OCI-LY3 (cell line): Measurements from ENCODE around the gene CCDC187.

Source experiments
- H2AFZ ChIP-seq: fragments of 200-600, 300-600 bp; shearing (Covaris generic); 2 replicates; pipeline ENCODE4 v1.6.0; 2014; ENCODE audit warnings: antibody characterized with exemption, low read depth, low read length
- H3K27ac ChIP-seq: fragments of 200-600, 300-600 bp; sonication (generic); 2 replicates; pipeline ENCODE4 v1.5.1; 2014; ENCODE audit warnings: mild to moderate bottlenecking, low read length, moderate library complexity, mixed read lengths
- H3K27me3 ChIP-seq: fragments of 200-600, 300-600 bp; sonication (generic); 2 replicates; pipeline ENCODE4 v1.6.1; 2014; ENCODE audit warnings: low read depth, low read length, mixed read lengths
- H3K36me3 ChIP-seq: fragments of 200-600, 300-600 bp; sonication (generic); replicated peaks from 2 replicates; pipeline ENCODE3; 2014; ENCODE audit warnings: low read depth, low read length, mixed read lengths
- H3K4me1 ChIP-seq: fragments of 300-600, 200-600 bp; sonication (generic); 2 replicates; pipeline ENCODE4 v1.6.1; 2014; ENCODE audit warnings: low read length, mixed read lengths
- H3K4me2 ChIP-seq: fragments of 200-600, 300-600 bp; sonication (generic); 2 replicates; pipeline ENCODE4 v1.6.1; 2014; ENCODE audit warnings: low read length, mixed read lengths
- H3K4me3 ChIP-seq: fragments of 300-600, 200-600 bp; sonication (generic); 2 replicates; pipeline ENCODE4 v1.5.1; 2014; ENCODE audit warnings: antibody characterized with exemption, mild to moderate bottlenecking, low read length, moderate library complexity
- H3K79me2 ChIP-seq: fragments of 300-600, 200-600 bp; shearing (Covaris generic); 2 replicates; pipeline ENCODE4 v1.6.1; 2014; ENCODE audit warnings: mild to moderate bottlenecking, low read length, mixed read lengths
- H3K9ac ChIP-seq: fragments of 300-600, 200-600 bp; shearing (Covaris generic); 2 replicates; pipeline ENCODE4 v1.6.0; 2014; ENCODE audit warnings: mild to moderate bottlenecking, low read length, moderate library complexity
- H3K9me3 ChIP-seq: fragments of 200-600, 300-600 bp; shearing (Covaris generic); 2 replicates; pipeline ENCODE4 v1.6.1; 2014; ENCODE audit warnings: low read length, mixed read lengths; ENCODE audit not compliant: insufficient read depth
- H4K20me1 ChIP-seq: fragments of 200-600, 300-600 bp; sonication (generic); 2 replicates; pipeline ENCODE4 v1.6.1; 2016; ENCODE audit warnings: low read length, mixed read lengths; ENCODE audit not compliant: insufficient read depth
- CTCF ChIP-seq: fragments of 200-600, 300-600 bp; sonication (generic); IDR thresholded peaks from 2 replicates; pipeline ENCODE4 v1.5.1; 2014; ENCODE audit warnings: antibody characterized with exemption, low read length, low read depth
- EZH2phosphoT487 ChIP-seq: fragments of 200-600 bp; shearing (Covaris generic); IDR thresholded peaks from 2 replicates; pipeline ENCODE4 v1.6.1; 2018; ENCODE audit warnings: antibody characterized with exemption, mixed run types, low read depth

Gene CCDC187

DNA sequence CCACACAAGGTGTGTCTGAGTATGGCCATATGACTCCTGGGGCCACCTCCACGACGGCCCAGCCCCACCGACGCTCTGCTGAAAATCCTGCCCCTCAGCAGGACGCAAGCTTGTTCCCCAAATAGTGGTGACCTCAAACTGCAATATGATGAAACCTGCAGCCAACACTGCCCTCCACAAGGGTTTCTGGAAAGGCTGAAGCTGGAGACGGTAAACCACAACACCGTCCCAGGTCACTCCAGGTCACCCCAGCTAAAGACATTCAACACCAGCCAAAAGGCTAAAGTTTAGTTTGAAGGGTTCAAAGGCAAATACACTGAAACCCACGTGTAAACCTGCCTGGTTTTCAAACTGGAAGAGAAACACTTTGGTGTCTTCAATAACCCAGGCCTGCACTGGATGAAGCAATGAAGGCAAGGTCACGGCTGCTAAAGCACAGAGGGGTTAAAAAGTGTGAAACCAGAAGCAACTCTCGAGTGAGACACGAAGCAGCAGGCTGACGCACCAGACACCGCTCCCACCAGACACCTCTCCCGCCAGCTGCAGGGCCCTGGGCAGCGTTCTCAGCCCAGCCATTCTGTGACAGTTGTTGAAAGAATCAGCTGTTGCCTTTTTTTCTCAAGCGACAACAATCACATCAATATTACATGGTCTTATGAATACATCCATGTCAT, 97.2 kb downstream of the CCDC187 start:
- no peak for TF ChIP-seq CTCF
- no peak for TF ChIP-seq EZH2phosphoT487
- no peaks in the 10 kb centered on the region for H3K79me2 ChIP-seq
- no peak overlapping the region for H3K27ac ChIP-seq
- H3K4me2 ChIP-seq: no peak overlapping the region
- no peaks in the 10 kb centered on the region for H3K27me3 ChIP-seq
- no peak overlapping the region for H3K4me3 ChIP-seq
- H2AFZ ChIP-seq: no peak overlapping the region
- H3K36me3 ChIP-seq: peaks cover 9% of the 10 kb centered on the region
- H3K9me3 ChIP-seq: no peaks in the 10 kb centered on the region
- no peak overlapping the region for H3K9ac ChIP-seq
- no peaks in the 10 kb centered on the region for H3K4me1 ChIP-seq
- peaks cover 11% of the 10 kb centered on the region; the same call in 1 of the 2 replicates for H4K20me1 ChIP-seq

GRCh38 chr9:136205707-136205992, 98.2 kb downstream of the CCDC187 start:
- peaks cover 11% of the 10 kb centered on the region; the same call in 1 of the 2 replicates for H4K20me1 ChIP-seq
- H3K4me1 ChIP-seq: no peaks in the 10 kb centered on the region
- H3K36me3 ChIP-seq: peaks cover 5% of the 10 kb centered on the region
- H3K9ac ChIP-seq: no peak overlapping the region
- no peak overlapping the region for H3K4me2 ChIP-seq
- H3K79me2 ChIP-seq: no peaks in the 10 kb centered on the region
- TF ChIP-seq EZH2phosphoT487: no peak
- TF ChIP-seq CTCF: no peak
- H3K27me3 ChIP-seq: no peaks in the 10 kb centered on the region
- no peak overlapping the region for H2AFZ ChIP-seq
- H3K4me3 ChIP-seq: no peak overlapping the region
- H3K9me3 ChIP-seq: no peaks in the 10 kb centered on the region
- H3K27ac ChIP-seq: no peak overlapping the region

DNA sequence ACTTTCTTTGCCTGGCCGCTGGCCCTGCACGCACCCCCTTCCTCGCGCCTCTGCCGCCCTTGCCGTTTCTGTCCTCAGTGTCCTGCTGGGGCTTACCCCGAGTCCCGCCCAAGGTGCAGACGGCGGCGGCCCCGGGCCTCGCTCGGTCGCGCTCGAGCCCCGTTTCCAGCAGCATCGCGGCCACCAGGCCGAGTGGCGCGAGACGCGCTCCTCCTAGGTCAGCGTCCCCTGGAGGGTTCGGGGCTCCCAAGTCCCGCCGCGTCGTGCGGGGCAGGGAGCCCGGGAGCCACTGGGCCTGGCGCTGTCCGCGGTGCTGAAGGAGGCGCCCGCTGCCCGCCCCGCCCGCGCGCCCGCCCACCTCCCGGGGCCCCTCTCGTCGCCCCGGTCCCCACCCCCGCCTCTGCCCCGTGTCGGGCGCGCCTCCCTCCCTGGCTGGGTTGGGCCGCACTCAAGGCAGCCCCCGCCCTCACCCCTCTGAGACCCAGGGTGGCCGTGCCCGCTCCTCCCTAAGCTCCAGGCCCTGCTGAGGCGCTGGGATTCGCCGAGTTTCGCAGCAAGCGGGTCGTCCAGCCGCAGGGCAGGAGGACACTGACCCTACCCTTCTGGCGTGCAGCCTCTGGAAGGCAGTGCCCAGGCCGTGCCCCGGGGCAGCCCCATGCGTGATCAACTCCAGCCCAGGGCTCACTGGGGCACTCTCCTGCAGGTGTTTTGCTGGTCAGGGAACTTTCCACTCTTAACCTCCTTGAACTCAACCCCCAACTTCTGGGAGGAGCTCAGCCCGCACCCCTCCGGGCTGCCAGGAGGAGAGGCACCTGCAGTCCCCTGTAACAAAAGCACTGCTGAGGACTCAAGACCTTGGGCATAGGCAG, 98.8 kb downstream of the CCDC187 start, which contains the start of gene LHX3:
LHX3 (minus strand) TSS at position 291 of the 869 bp plus-strand sequence; CDS start at position 175, 116 bp downstream.
- no peak within 1 kb of the TSS for H2AFZ ChIP-seq
- no peaks in the 10 kb centered on the region for H3K4me1 ChIP-seq
- no peaks in the 10 kb centered on the region for H3K9me3 ChIP-seq
- H3K27me3 ChIP-seq: no peaks in the 10 kb centered on the region
- peaks cover 5% of the 10 kb centered on the region for H3K36me3 ChIP-seq
- H3K4me3 ChIP-seq: no peak within 1 kb of the TSS
- H3K79me2 ChIP-seq: no peaks in the 10 kb centered on the region
- H3K27ac ChIP-seq: no peak within 1 kb of the TSS
- peaks cover 11% of the 10 kb centered on the region; the same call in 1 of the 2 replicates for H4K20me1 ChIP-seq
- no peak within 1 kb of the TSS for H3K4me2 ChIP-seq
- no peak for TF ChIP-seq EZH2phosphoT487
- no peak for TF ChIP-seq CTCF
- no peak within 1 kb of the TSS for H3K9ac ChIP-seq

DNA sequence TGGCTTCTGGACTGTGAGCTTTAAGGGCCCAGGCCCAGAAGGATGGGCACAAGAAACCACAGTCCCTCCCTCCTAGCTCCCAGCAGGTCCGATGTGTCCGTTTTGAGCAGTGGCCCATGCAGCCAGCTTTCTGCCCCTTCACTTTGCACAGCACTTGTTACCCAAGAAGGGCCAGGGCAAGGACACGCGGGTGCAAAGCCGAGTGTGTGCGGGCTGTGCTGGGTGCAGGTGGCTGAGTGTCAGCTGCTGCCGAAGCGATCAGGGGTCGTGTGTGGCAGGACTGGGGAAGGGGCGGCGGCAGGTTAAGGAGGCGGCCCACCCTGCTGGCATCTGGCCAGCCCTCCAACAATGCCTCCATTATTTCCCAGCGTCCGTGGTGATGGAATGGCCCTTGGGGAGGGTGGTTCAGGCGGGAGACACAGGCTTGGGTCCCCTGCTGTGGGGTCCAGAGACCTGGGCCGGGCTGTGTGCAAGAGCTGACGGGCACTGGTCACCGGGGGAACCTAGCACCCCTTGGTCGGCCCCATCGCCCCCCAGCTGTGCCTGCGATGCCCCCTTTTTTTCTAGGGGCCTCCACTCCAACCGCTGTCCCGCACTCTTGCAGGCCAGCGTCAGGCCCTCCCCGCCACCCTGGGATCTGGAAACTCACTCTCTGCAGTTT, 99.6 kb downstream of the CCDC187 start:
- Histone ChIP-seq H3K27me3 (no peaks in the 10 kb centered on the region), H3K9ac (no peak overlapping the region), H2AFZ (no peak overlapping the region), H3K27ac (no peak overlapping the region), H3K9me3 (no peaks in the 10 kb centered on the region), H3K4me2 (no peak overlapping the region), H3K4me3 (no peak overlapping the region), H4K20me1 (peaks cover 11% of the 10 kb centered on the region; the same call in 1 of the 2 replicates), H3K36me3 (peaks cover 5% of the 10 kb centered on the region), H3K79me2 (no peaks in the 10 kb centered on the region), H3K4me1 (no peaks in the 10 kb centered on the region)
- TF ChIP-seq CTCF: no peak
- TF ChIP-seq EZH2phosphoT487: no peak
